ENCODE measurements around the gene SDK2.

Gene SDK2

GRCh38 chr17:73471924-73472323, 172.3 kb downstream of the SDK2 start:
- TF ChIP-seq, protein P1, sequence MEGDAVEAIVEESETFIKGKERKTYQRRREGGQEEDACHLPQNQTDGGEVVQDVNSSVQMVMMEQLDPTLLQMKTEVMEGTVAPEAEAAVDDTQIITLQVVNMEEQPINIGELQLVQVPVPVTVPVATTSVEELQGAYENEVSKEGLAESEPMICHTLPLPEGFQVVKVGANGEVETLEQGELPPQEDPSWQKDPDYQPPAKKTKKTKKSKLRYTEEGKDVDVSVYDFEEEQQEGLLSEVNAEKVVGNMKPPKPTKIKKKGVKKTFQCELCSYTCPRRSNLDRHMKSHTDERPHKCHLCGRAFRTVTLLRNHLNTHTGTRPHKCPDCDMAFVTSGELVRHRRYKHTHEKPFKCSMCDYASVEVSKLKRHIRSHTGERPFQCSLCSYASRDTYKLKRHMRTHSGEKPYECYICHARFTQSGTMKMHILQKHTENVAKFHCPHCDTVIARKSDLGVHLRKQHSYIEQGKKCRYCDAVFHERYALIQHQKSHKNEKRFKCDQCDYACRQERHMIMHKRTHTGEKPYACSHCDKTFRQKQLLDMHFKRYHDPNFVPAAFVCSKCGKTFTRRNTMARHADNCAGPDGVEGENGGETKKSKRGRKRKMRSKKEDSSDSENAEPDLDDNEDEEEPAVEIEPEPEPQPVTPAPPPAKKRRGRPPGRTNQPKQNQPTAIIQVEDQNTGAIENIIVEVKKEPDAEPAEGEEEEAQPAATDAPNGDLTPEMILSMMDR (IDR thresholded peaks at IDR 0.05; ENCODE audit: low read depth, low read length): no peak
- DNase-seq (ENCODE audit: low read depth, low spot score): no peak
- H3K4me3 ChIP-seq (ENCODE audit: low read depth, low read length): no peak overlapping the region
- in situ Hi-C loops (cut with HindIII; ENCODE audit: low sequenced_read_pairs): no loop called here

DNA sequence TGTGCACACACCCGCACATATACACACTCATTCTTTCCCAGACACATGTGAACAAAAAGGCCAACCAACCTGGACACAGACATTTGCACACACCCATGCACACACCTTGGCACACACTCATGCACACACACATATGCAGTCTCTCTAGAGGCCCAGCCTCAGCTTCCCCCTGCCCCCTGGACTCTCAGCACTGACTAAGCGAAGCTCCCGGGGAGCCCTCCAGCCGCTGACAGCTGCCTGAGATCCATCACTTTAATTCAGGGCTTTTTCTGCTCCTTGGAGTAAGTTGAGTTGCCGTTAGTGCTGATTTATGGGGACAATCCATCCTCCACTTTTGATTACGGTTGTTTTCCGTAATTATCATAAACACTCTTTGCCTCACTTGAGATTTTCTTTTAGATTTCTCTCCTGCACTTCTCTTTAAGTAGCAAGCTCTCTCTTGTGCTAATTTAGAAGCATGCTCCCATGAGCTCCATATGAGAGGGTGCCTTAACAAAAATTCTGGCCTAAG, 173.9 kb downstream of the SDK2 start:
- no peak overlapping the region for H3K4me3 ChIP-seq (ENCODE audit: low read depth, low read length)
- in situ Hi-C loops (cut with HindIII; ENCODE audit: low sequenced_read_pairs): no loop called here
- TF ChIP-seq, protein P1 (IDR thresholded peaks at IDR 0.05; ENCODE audit: low read depth, low read length): no peak
- no peak for DNase-seq (ENCODE audit: low read depth, low spot score)

DNA sequence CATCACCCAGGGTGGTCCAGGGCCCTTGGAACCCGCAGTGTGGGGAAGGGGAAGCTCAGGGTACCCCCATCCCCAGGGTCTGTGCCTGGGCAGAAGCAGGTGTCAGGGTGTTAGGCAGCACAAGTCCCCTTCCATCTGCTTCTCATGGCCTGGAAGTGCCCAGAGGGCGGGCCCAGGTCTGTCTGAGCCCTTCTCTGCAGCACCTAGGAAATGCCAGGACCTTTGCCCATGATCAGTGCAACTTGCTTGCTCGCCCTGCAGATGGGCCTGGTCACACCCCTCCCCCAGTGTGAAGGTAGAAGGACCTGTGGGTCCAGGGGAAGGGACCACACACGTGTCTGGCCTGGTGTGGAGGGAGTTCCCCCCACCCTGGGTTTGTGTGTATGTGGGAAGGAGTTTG, 174.9 kb downstream of the SDK2 start:
- in situ Hi-C loops (cut with HindIII; ENCODE audit: low sequenced_read_pairs): no loop called here
- TF ChIP-seq, protein P1 (IDR thresholded peaks at IDR 0.05; ENCODE audit: low read depth, low read length): no peak
- DNase-seq (ENCODE audit: low read depth, low spot score): no peak
- H3K4me3 ChIP-seq (ENCODE audit: low read depth, low read length): no peak overlapping the region

- DNase-seq (ENCODE audit: low read depth, low spot score): no peak
- in situ Hi-C loops (cut with HindIII; ENCODE audit: low sequenced_read_pairs): no loop called here
- no peak overlapping the region for H3K4me3 ChIP-seq (ENCODE audit: low read depth, low read length)
- TF ChIP-seq, protein P1 (IDR thresholded peaks at IDR 0.05; ENCODE audit: low read depth, low read length): no peak
Measured at GRCh38 chr17:73468221-73468620, 176.0 kb downstream of the SDK2 start.

DNA sequence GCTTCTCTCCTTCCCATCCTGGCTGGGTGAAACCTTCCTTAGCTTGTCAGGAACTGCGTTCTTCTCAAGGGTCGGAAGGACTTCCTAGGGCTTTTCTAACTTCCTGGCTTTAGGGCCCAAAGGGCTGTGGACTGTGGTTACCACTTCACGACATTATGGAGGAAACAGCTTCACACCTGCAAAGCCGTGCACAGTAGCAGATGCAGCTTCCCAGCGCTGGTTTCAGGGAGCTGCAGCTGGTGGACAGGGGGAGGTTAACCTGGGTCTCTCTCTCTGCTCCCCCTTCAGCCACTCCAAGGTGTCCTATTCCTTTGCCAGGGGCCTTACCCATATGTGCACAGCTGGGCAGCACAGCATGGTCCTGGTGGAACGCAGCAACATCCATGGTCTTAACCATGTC, 176.6 kb downstream of the SDK2 start:
- no peak for DNase-seq (ENCODE audit: low read depth, low spot score)
- TF ChIP-seq, protein P1 (IDR thresholded peaks at IDR 0.05; ENCODE audit: low read depth, low read length): no peak
- H3K4me3 ChIP-seq (ENCODE audit: low read depth, low read length): no peak overlapping the region
- in situ Hi-C loops (cut with HindIII; ENCODE audit: low sequenced_read_pairs): no loop called here

DNA sequence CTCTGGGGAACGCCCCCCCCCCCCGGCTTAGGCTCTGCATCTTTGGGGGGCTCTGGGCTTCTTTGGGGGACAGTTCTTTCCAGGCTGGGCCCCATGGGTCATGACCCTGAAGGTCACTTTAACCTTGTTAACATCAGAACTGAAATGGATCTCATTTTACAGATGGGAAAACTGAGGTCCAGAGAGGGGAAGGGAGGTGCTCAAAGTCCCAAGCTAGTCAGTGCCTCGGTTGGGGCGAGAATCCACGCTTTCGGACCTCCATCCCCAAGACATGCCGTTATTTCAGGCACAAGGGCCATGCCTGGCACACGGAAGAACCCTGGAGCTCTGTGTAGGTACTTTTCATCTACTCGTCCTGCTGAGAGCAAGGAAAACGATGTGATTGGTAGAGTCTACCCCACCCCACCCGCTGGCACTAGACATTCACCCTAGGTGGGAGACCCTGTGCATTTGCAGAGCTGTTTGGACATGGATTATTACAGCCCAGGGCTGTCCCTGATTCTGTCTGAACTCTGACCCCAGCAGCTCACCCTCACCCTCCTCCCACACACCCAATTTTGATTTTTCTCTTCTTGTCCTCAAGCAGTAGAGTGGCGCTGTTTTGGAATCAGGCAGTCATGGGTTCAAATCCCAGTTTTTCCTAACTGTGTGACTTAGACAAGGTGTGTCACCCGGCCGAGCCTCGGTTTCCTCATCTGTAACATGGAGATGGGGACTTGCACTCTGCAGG, 177.4 kb downstream of the SDK2 start:
- in situ Hi-C loops (cut with HindIII; ENCODE audit: low sequenced_read_pairs): no loop called here
- no peak overlapping the region for H3K4me3 ChIP-seq (ENCODE audit: low read depth, low read length)
- TF ChIP-seq, protein P1 (IDR thresholded peaks at IDR 0.05; ENCODE audit: low read depth, low read length): no peak
- DNase-seq (ENCODE audit: low read depth, low spot score): no peak

Data from astrocyte of the spinal cord (primary cell).